IgD-negative memory B cell (primary cell): ENCODE measurements around the gene TAT. TPM values are rescaled to one million over a fixed set of nuclear protein-coding genes. Genes with fewer than 3 reads are reported as not detected.
"Not testable (repeated sequence)": the region's sequence is repeated elsewhere in the genome, so short reads cannot be mapped to it uniquely, and the experiment has no call there.

ENCODE experiments used
- H3K27ac Mint-ChIP-seq, 3 donors: one replicate each; pipeline ENCODE4 v1.8.0; 2020 to 2022; ENCODE audit warnings: mild to moderate bottlenecking in 3 of 3, mixed read lengths in 3 of 3, moderate library complexity in 1 of 3
- H3K27me3 Mint-ChIP-seq: one replicate; pipeline ENCODE4 v1.8.0; 2021; ENCODE audit warnings: mixed read lengths
- H3K36me3 Mint-ChIP-seq: one replicate; pipeline ENCODE4 v1.8.0; 2020; ENCODE audit warnings: mild to moderate bottlenecking, mixed read lengths
- H3K4me1 Mint-ChIP-seq, 3 donors: one replicate each; pipeline ENCODE4 v1.8.0; 2020 to 2022; ENCODE audit warnings: mixed read lengths in 3 of 3, mild to moderate bottlenecking in 1 of 3
- H3K4me3 Mint-ChIP-seq, 4 donors: one replicate each; pipeline ENCODE4 v1.8.0; 2020 to 2022; ENCODE audit warnings: mild to moderate bottlenecking in 4 of 4, mixed read lengths in 4 of 4, moderate library complexity in 3 of 4
- H3K9me3 Mint-ChIP-seq, 3 donors: one replicate each; pipeline ENCODE4 v1.8.0; 2020 to 2021; ENCODE audit warnings: mixed read lengths in 3 of 3, mild to moderate bottlenecking in 1 of 3
- polyA plus RNA-seq: library from polyadenylated mRNA; unstranded; fragments of 300-500 nt; fragmentation: Illumina TruSeq; gene quantifications from one replicate; pipeline ENCODE4 v1.2.3, GENCODE V29; 2021

TAT gene
- polyA plus RNA-seq = not detected

- Mint-ChIP-seq H3K9me3 (no peaks in the 10 kb centered on the region), H3K27ac (peak within 1 kb of the TSS in 1 of 3 donors; percentile 27), H3K4me1 (peaks cover 0 to 5% (median 3%) of the 10 kb centered on the region in 3 donors)
Observed at GRCh38 chr16:71576971-71577370, at the start of gene TAT. TAT (minus strand) TSS chr16:71577092; CDS start chr16:71576415, 677 bp downstream.

GRCh38 chr16:71626018-71626857 is 49.3 kb upstream of the TAT start, which contains the start of gene MARVELD3:
MARVELD3 (plus strand) TSS chr16:71626184; CDS start chr16:71626230, 46 bp downstream.
- peaks cover 2% of the 10 kb centered on the region for H3K36me3 Mint-ChIP-seq
- no peaks in the 10 kb centered on the region for H3K9me3 Mint-ChIP-seq
- H3K4me1 Mint-ChIP-seq = peaks cover 0 to 8% (median 2%) of the 10 kb centered on the region in 3 donors
- H3K27ac Mint-ChIP-seq = no peak within 1 kb of the TSS
- H3K4me3 Mint-ChIP-seq = peak within 1 kb of the TSS; percentile 35 to 78 (median 62)
- peaks cover 5% of the 10 kb centered on the region for H3K27me3 Mint-ChIP-seq

More at GRCh38 chr16:71576971-71577370, at the start of gene TAT:
- Mint-ChIP-seq H3K36me3 (peaks cover 2% of the 10 kb centered on the region), H3K4me3 (no peak within 1 kb of the TSS), H3K27me3 (no peaks in the 10 kb centered on the region)

GRCh38 chr16:71625113-71625850 is 48.4 kb upstream of the TAT start:
- Mint-ChIP-seq H3K4me3 (peak overlapping the region in 2 of 4 donors; percentile 18 to 35), H3K27ac (no peak overlapping the region), H3K4me1 (peaks cover 0 to 8% (median 2%) of the 10 kb centered on the region in 3 donors), H3K27me3 (peaks cover 5% of the 10 kb centered on the region), H3K9me3 (no peaks in the 10 kb centered on the region), H3K36me3 (peaks cover 2% of the 10 kb centered on the region)

GRCh38 chr16:71623597-71623996 is 46.7 kb upstream of the TAT start:
- no peak overlapping the region for H3K27ac Mint-ChIP-seq
- peaks cover 0 to 8% (median 2%) of the 10 kb centered on the region in 3 donors for H3K4me1 Mint-ChIP-seq
- peaks cover 5% of the 10 kb centered on the region for H3K27me3 Mint-ChIP-seq
- H3K36me3 Mint-ChIP-seq = no peaks in the 10 kb centered on the region
- H3K4me3 Mint-ChIP-seq = no peak overlapping the region
- no peaks in the 10 kb centered on the region for H3K9me3 Mint-ChIP-seq

GRCh38 chr16:71622088-71622487 is 45.2 kb upstream of the TAT start:
- Mint-ChIP-seq H3K9me3 (no peaks in the 10 kb centered on the region), H3K27me3 (peaks cover 8% of the 10 kb centered on the region), H3K4me3 (peak overlapping the region in 1 of 4 donors; percentile 72), H3K27ac (no peak overlapping the region), H3K36me3 (peaks cover 2% of the 10 kb centered on the region), H3K4me1 (peaks cover 0 to 8% (median 2%) of the 10 kb centered on the region in 3 donors)

GRCh38 chr16:71618429-71618828 is 41.5 kb upstream of the TAT start:
- H3K4me3 Mint-ChIP-seq = no peak overlapping the region
- H3K27me3 Mint-ChIP-seq = peaks cover 5% of the 10 kb centered on the region
- H3K36me3 Mint-ChIP-seq = peaks cover 2% of the 10 kb centered on the region
- no peaks in the 10 kb centered on the region for H3K9me3 Mint-ChIP-seq
- H3K27ac Mint-ChIP-seq = no peak overlapping the region
- peaks cover 0 to 7% (median 0%) of the 10 kb centered on the region in 3 donors for H3K4me1 Mint-ChIP-seq

- H3K27me3 Mint-ChIP-seq, H3K4me3 Mint-ChIP-seq, H3K27ac Mint-ChIP-seq, H3K4me1 Mint-ChIP-seq, H3K9me3 Mint-ChIP-seq, H3K36me3 Mint-ChIP-seq: not testable (repeated sequence)
Observed at GRCh38 chr16:71614956-71615355, 38.1 kb upstream of the TAT start.

GRCh38 chr16:71610936-71611871 is 34.3 kb upstream of the TAT start:
- H3K4me1 Mint-ChIP-seq = peaks cover 8 to 13% (median 9%) of the 10 kb centered on the region in 3 donors
- H3K4me3 Mint-ChIP-seq = peak overlapping the region in 2 of 4 donors; percentile 45 to 79
- H3K27ac Mint-ChIP-seq = peak overlapping the region in 1 of 3 donors; percentile 62
- H3K27me3 Mint-ChIP-seq = no peaks in the 10 kb centered on the region
- H3K9me3 Mint-ChIP-seq = no peaks in the 10 kb centered on the region
- peaks cover 3% of the 10 kb centered on the region for H3K36me3 Mint-ChIP-seq

GRCh38 chr16:71610447-71610846 is 33.6 kb upstream of the TAT start:
- Mint-ChIP-seq H3K9me3 (no peaks in the 10 kb centered on the region), H3K4me3 (no peak overlapping the region), H3K27ac (peak overlapping the region in 1 of 3 donors; percentile 10), H3K36me3 (peaks cover 3% of the 10 kb centered on the region), H3K27me3 (no peaks in the 10 kb centered on the region), H3K4me1 (peaks cover 8 to 13% (median 9%) of the 10 kb centered on the region in 3 donors)

- no peaks in the 10 kb centered on the region for H3K9me3 Mint-ChIP-seq
- no peaks in the 10 kb centered on the region for H3K27me3 Mint-ChIP-seq
- peaks cover 8 to 13% (median 9%) of the 10 kb centered on the region in 3 donors for H3K4me1 Mint-ChIP-seq
- peaks cover 3% of the 10 kb centered on the region for H3K36me3 Mint-ChIP-seq
- H3K4me3 Mint-ChIP-seq = no peak overlapping the region
- no peak overlapping the region for H3K27ac Mint-ChIP-seq
Observed at GRCh38 chr16:71609066-71609465, 32.2 kb upstream of the TAT start.

GRCh38 chr16:71600822-71601221 is 23.9 kb upstream of the TAT start:
- Mint-ChIP-seq H3K9me3 (no peaks in the 10 kb centered on the region), H3K27me3 (peaks cover 6% of the 10 kb centered on the region), H3K27ac (peak overlapping the region in 1 of 3 donors; percentile 12), H3K4me3 (no peak overlapping the region), H3K36me3 (peaks cover 1% of the 10 kb centered on the region), H3K4me1 (no peaks in the 10 kb centered on the region)

GRCh38 chr16:71598426-71598825 is 21.5 kb upstream of the TAT start:
- H3K27ac Mint-ChIP-seq, H3K4me3 Mint-ChIP-seq, H3K4me1 Mint-ChIP-seq, H3K27me3 Mint-ChIP-seq, H3K36me3 Mint-ChIP-seq, H3K9me3 Mint-ChIP-seq: not testable (repeated sequence)

GRCh38 chr16:71595340-71595826 is 18.5 kb upstream of the TAT start:
- peaks cover 14% of the 10 kb centered on the region for H3K27me3 Mint-ChIP-seq

GRCh38 chr16:71594000-71594646 is 17.2 kb upstream of the TAT start:
- no peak overlapping the region for H3K4me3 Mint-ChIP-seq
- H3K4me1 Mint-ChIP-seq = no peaks in the 10 kb centered on the region
- no peaks in the 10 kb centered on the region for H3K9me3 Mint-ChIP-seq
- H3K27me3 Mint-ChIP-seq = peaks cover 16% of the 10 kb centered on the region
- no peak overlapping the region for H3K27ac Mint-ChIP-seq
- H3K36me3 Mint-ChIP-seq = no peaks in the 10 kb centered on the region

More at GRCh38 chr16:71595340-71595826, 18.5 kb upstream of the TAT start:
- H3K9me3 Mint-ChIP-seq, H3K36me3 Mint-ChIP-seq, H3K27ac Mint-ChIP-seq, H3K4me3 Mint-ChIP-seq, H3K4me1 Mint-ChIP-seq: not testable (repeated sequence)
